Measurements from ENCODE around the gene ESYT3. TPM values are rescaled to one million over a fixed set of nuclear protein-coding genes. Genes with fewer than 3 reads are reported as not detected.

ESYT3 gene
- total and polyA plus RNA-seq, 3 donors from 2014 or later = 1.2 to 5.4 (median 5.2) TPM

DNA sequence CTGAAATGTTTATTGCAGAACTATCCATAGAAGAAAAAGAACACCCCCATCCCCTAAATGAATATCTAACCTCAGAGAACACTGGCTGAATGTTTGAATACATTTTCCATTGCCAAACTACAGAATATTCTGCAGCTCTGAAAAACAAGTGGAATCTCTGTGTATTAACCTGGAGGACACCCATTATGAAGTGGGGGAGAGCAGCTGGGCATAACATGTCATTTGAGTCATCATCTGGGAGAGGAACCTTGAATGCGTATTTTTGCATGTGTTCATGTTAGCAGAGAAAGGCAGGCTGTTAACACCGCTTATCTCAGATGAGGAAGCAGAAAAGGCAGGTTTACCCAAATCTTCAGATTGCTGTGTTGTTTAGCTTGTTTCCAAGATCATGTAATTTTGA lies 31.5 kb downstream of the ESYT3 start:
- TF ChIP-seq POLR2A (IDR thresholded peaks at IDR 0.05) (no peak), CTCF (IDR thresholded peaks at IDR 0.05) (no peak)
- DNase-seq = no peak
- 53 to 75% methylated on average over 2 of the region's 2 CpGs for WGBS, 2 donors

GRCh38 chr3:138467931-138468330 lies 33.5 kb downstream of the ESYT3 start:
- 87 to 93% methylated on average over 5 of the region's 5 CpGs for WGBS, 2 donors
- no peak for TF ChIP-seq CTCF (IDR thresholded peaks at IDR 0.05)
- no peak for TF ChIP-seq POLR2A (IDR thresholded peaks at IDR 0.05)
- no peak for DNase-seq
- no peaks in the 10 kb centered on the region for H3K36me3 ChIP-seq (ENCODE audit: low read depth, missing control alignments)
- intact Hi-C loops (cut with DNase I; ENCODE audit: low total_unique reads) = no loop called here
- H3K4me1 ChIP-seq = no peaks in the 10 kb centered on the region
- no peak overlapping the region for H3K4me3 ChIP-seq
- no peaks in the 10 kb centered on the region for H3K9me3 ChIP-seq
- no peaks in the 10 kb centered on the region for H3K27me3 ChIP-seq
- H3K27ac ChIP-seq = no peak overlapping the region

More for the DNA sequence above, 31.5 kb downstream of the ESYT3 start:
- Histone ChIP-seq H3K27ac (no peak overlapping the region), H3K36me3 (ENCODE audit: low read depth, missing control alignments) (no peaks in the 10 kb centered on the region), H3K27me3 (no peaks in the 10 kb centered on the region), H3K4me1 (no peaks in the 10 kb centered on the region), H3K4me3 (no peak overlapping the region), H3K9me3 (no peaks in the 10 kb centered on the region)
- intact Hi-C loops (cut with DNase I; ENCODE audit: low total_unique reads) = no loop called here

- Histone ChIP-seq H3K36me3 (ENCODE audit: low read depth, missing control alignments) (no peaks in the 10 kb centered on the region), H3K27ac (no peak overlapping the region), H3K4me1 (no peaks in the 10 kb centered on the region), H3K4me3 (no peak overlapping the region), H3K9me3 (no peaks in the 10 kb centered on the region), H3K27me3 (no peaks in the 10 kb centered on the region)
- WGBS, 2 donors = 82 to 88% methylated on average over 5 to 6 of the region's 6 CpGs
- TF ChIP-seq POLR2A (IDR thresholded peaks at IDR 0.05) = no peak
- TF ChIP-seq CTCF (IDR thresholded peaks at IDR 0.05) = no peak
- intact Hi-C loops (cut with DNase I; ENCODE audit: low total_unique reads) = no loop called here
- DNase-seq = no peak
Observed at GRCh38 chr3:138468451-138468850, 34.0 kb downstream of the ESYT3 start.

DNA sequence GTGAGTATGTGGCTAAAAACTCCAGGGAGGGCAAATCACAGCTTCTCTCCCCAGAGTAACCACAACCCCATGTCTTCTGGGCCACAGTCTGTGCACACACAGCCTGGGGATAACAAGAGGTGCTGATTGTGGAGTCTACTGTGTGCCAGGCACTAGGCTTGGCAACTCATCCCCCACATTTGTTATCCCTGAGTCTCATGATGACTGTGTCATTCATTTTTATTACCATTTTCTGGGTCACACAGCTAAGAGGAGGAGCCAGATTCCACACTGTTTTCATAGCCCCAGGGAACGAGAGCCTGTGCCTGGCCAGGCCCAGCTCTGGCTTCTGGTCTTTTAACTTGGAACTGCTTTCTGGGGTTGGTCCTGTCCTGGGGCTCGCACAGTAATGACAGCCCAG lies 34.5 kb downstream of the ESYT3 start:
- 67 to 80% methylated on average over 2 of the region's 2 CpGs for WGBS, 2 donors
- DNase-seq = no peak
- H3K36me3 ChIP-seq (ENCODE audit: low read depth, missing control alignments) = no peaks in the 10 kb centered on the region
- H3K4me1 ChIP-seq = no peaks in the 10 kb centered on the region
- intact Hi-C loops (cut with DNase I; ENCODE audit: low total_unique reads) = no loop called here
- no peak overlapping the region for H3K27ac ChIP-seq
- TF ChIP-seq CTCF (IDR thresholded peaks at IDR 0.05) (no peak), POLR2A (IDR thresholded peaks at IDR 0.05) (no peak)
- H3K9me3 ChIP-seq = no peaks in the 10 kb centered on the region
- H3K4me3 ChIP-seq = no peak overlapping the region
- no peaks in the 10 kb centered on the region for H3K27me3 ChIP-seq

DNA sequence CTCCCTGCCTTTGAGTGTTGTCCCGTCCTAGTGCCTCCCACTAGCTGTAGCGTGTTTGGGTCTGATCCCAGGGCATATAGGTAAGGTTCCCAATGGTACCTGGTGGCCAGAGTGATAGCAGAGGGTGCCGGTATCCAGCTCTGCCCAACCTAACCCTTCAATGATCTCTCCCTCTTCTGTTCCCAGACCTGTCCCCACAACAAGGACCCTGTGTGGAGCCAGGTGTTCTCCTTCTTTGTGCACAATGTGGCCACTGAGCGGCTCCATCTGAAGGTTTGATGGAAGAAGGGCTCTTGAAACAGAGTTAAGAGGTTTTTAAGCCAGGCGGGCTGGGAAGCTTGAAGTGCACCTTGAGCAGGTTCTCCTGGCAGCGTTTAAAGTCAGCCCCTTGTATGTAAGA lies 35.5 kb downstream of the ESYT3 start:
- 83 to 88% methylated on average over 6 of the region's 6 CpGs for WGBS, 2 donors
- no peaks in the 10 kb centered on the region for H3K36me3 ChIP-seq (ENCODE audit: low read depth, missing control alignments)
- DNase-seq = no peak
- no peak overlapping the region for H3K27ac ChIP-seq
- TF ChIP-seq POLR2A (IDR thresholded peaks at IDR 0.05) = no peak
- no peak for TF ChIP-seq CTCF (IDR thresholded peaks at IDR 0.05)
- H3K9me3 ChIP-seq = no peaks in the 10 kb centered on the region
- H3K4me1 ChIP-seq = no peaks in the 10 kb centered on the region
- no peak overlapping the region for H3K4me3 ChIP-seq
- intact Hi-C loops (cut with DNase I; ENCODE audit: low total_unique reads) = no loop called here
- H3K27me3 ChIP-seq = no peaks in the 10 kb centered on the region
